ENCODE data around the gene TCEAL4.

GRCh38 chrX:103629318-103630170 lies 44.2 kb downstream of the TCEAL4 start:
- TF ChIP-seq, protein P1, sequence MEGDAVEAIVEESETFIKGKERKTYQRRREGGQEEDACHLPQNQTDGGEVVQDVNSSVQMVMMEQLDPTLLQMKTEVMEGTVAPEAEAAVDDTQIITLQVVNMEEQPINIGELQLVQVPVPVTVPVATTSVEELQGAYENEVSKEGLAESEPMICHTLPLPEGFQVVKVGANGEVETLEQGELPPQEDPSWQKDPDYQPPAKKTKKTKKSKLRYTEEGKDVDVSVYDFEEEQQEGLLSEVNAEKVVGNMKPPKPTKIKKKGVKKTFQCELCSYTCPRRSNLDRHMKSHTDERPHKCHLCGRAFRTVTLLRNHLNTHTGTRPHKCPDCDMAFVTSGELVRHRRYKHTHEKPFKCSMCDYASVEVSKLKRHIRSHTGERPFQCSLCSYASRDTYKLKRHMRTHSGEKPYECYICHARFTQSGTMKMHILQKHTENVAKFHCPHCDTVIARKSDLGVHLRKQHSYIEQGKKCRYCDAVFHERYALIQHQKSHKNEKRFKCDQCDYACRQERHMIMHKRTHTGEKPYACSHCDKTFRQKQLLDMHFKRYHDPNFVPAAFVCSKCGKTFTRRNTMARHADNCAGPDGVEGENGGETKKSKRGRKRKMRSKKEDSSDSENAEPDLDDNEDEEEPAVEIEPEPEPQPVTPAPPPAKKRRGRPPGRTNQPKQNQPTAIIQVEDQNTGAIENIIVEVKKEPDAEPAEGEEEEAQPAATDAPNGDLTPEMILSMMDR (IDR thresholded peaks at IDR 0.05 in 4 of 5, conservative IDR thresholded peaks at IDR 0.05 in 1 of 5), result peak in 3 of 5 experiments; percentile 19 to 47 (median 27)
- peak in 1 of 2 donors; percentile 23 for TF ChIP-seq POLR2A (IDR thresholded peaks at IDR 0.05)

Measured in gastrocnemius medialis (tissue), 4 donors.